ENCODE data around the gene PSTK. TPM values are rescaled to one million over a fixed set of nuclear protein-coding genes. Genes with fewer than 3 reads are reported as not detected.

PSTK gene
- total RNA-seq, 3 donors from 2014 or later = 3.6 to 6.4 (median 3.7) TPM

DNA sequence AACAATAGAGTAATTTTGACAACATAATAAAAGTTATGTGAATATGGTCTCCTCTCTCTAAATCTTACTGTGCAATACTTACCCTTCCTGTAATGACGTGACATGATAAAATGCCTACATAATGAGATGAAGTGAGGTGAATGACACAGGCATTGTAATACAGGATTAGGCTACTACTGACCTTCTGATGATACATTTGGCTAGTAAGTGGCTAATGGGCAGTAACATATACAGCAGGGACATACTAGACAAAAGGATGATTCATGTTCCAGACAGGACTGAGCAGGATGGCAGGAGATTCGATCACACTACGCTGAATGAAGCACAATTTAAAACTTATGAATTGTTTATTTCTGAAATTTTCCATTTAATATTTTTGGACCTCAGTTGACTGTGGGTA lies 30.9 kb upstream of the PSTK start:
- Histone ChIP-seq H3K4me1 (no peaks in the 10 kb centered on the region), H3K27ac (no peak overlapping the region), H3K9me3 (no peaks in the 10 kb centered on the region), H3K27me3 (no peaks in the 10 kb centered on the region), H3K36me3 (peaks cover 10% of the 10 kb centered on the region), H3K4me3 (no peak overlapping the region)
- TF ChIP-seq POLR2AphosphoS5 (IDR thresholded peaks at IDR 0.05) (no peak), POLR2A (IDR thresholded peaks at IDR 0.05) (no peak)
- TF ChIP-seq, protein P1, sequence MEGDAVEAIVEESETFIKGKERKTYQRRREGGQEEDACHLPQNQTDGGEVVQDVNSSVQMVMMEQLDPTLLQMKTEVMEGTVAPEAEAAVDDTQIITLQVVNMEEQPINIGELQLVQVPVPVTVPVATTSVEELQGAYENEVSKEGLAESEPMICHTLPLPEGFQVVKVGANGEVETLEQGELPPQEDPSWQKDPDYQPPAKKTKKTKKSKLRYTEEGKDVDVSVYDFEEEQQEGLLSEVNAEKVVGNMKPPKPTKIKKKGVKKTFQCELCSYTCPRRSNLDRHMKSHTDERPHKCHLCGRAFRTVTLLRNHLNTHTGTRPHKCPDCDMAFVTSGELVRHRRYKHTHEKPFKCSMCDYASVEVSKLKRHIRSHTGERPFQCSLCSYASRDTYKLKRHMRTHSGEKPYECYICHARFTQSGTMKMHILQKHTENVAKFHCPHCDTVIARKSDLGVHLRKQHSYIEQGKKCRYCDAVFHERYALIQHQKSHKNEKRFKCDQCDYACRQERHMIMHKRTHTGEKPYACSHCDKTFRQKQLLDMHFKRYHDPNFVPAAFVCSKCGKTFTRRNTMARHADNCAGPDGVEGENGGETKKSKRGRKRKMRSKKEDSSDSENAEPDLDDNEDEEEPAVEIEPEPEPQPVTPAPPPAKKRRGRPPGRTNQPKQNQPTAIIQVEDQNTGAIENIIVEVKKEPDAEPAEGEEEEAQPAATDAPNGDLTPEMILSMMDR (IDR thresholded peaks at IDR 0.05) = no peak
- DNase-seq (ENCODE audit: low spot score in 2 of 2) = no peak
- intact Hi-C loops (cut with DNase I; ENCODE audit: low total_unique reads) = no loop called here

- peak; percentile 58 to 66 (median 62) for TF ChIP-seq POLR2AphosphoS5 (IDR thresholded peaks at IDR 0.05)
- TF ChIP-seq, protein P1 (IDR thresholded peaks at IDR 0.05) = no peak
- Histone ChIP-seq H3K36me3 (no peaks in the 10 kb centered on the region), H3K27me3 (no peaks in the 10 kb centered on the region), H3K4me1 (no peaks in the 10 kb centered on the region), H3K27ac (peak within 1 kb of the TSS; percentile 57 to 76), H3K9me3 (no peaks in the 10 kb centered on the region), H3K4me3 (peak within 1 kb of the TSS; percentile 72 to 92 (median 86))
- DNase-seq (ENCODE audit: low spot score in 2 of 2) = peak; percentile 93
- intact Hi-C loops (cut with DNase I; ENCODE audit: low total_unique reads) = no loop called here
Measured at GRCh38 chr10:122953902-122954730, 26.1 kb upstream of the PSTK start, which contains the start of gene C10orf88. Gene C10orf88 (minus strand): TSS chr10:122954227. CDS start chr10:122954178, 49 bp downstream.

- DNase-seq (ENCODE audit: low spot score in 2 of 2) = no peak
- intact Hi-C loops (cut with DNase I; ENCODE audit: low total_unique reads) = no loop called here
Measured at GRCh38 chr10:122954731-122955050, 25.5 kb upstream of the PSTK start.

GRCh38 chr10:122955892-122956291 lies 24.3 kb upstream of the PSTK start:
- Histone ChIP-seq H3K27ac (no peak overlapping the region), H3K36me3 (no peaks in the 10 kb centered on the region), H3K27me3 (no peaks in the 10 kb centered on the region), H3K4me3 (no peak overlapping the region), H3K4me1 (no peaks in the 10 kb centered on the region), H3K9me3 (no peaks in the 10 kb centered on the region)
- intact Hi-C loops (cut with DNase I; ENCODE audit: low total_unique reads) = no loop called here
- TF ChIP-seq, protein P1 (IDR thresholded peaks at IDR 0.05) = no peak
- TF ChIP-seq POLR2A (IDR thresholded peaks at IDR 0.05) (no peak), POLR2AphosphoS5 (IDR thresholded peaks at IDR 0.05) (no peak)
- no peak for DNase-seq (ENCODE audit: low spot score in 2 of 2)

More at GRCh38 chr10:122954731-122955050, 25.5 kb upstream of the PSTK start:
- Histone ChIP-seq H3K27me3 (no peaks in the 10 kb centered on the region), H3K27ac (no peak overlapping the region), H3K4me1 (no peaks in the 10 kb centered on the region), H3K4me3 (peak overlapping the region; percentile 72 to 92 (median 86)), H3K36me3 (no peaks in the 10 kb centered on the region), H3K9me3 (no peaks in the 10 kb centered on the region)
- TF ChIP-seq POLR2A (IDR thresholded peaks at IDR 0.05) = no peak
- TF ChIP-seq, protein P1 (IDR thresholded peaks at IDR 0.05) = no peak
- no peak for TF ChIP-seq POLR2AphosphoS5 (IDR thresholded peaks at IDR 0.05)

DNA sequence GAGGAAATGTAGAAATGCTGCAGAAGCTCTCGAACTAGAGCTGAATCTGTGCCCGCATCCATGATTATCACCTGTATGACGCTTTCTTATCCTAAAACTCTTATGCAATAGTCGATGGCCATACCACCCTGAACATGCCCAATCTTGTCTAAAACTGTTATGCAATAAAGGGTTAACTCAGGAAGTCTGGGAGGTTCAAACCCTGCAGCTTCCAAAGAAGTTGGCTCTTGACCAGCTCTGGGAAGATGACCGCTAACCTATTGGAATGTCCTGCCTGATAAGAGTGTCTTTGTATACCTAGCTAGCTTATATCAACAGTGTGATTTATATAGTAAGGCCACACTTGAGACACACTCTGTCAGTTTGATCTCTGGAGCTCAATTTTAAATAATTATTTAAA lies 22.7 kb upstream of the PSTK start:
- intact Hi-C loops (cut with DNase I; ENCODE audit: low total_unique reads) = no loop called here
- Histone ChIP-seq H3K36me3 (no peaks in the 10 kb centered on the region), H3K4me3 (no peak overlapping the region), H3K27me3 (no peaks in the 10 kb centered on the region), H3K9me3 (no peaks in the 10 kb centered on the region), H3K27ac (no peak overlapping the region), H3K4me1 (no peaks in the 10 kb centered on the region)
- DNase-seq (ENCODE audit: low spot score in 2 of 2) = no peak
- TF ChIP-seq, protein P1 (IDR thresholded peaks at IDR 0.05) = no peak
